HG02759 (cell line): ENCODE results near the gene SGIP1.
"Not testable (repeated sequence)": the region's sequence is repeated elsewhere in the genome, so short reads cannot be mapped to it uniquely, and the experiment has no call there.

ENCODE experiments used
- ATAC-seq: cut with Tn5 transposase; IDR thresholded peaks from one replicate; pipeline ENCODE4 v1.9.1; 2021; ENCODE audit warnings: mild to moderate bottlenecking, moderate library complexity; ENCODE audit not compliant: unreplicated experiment

Gene SGIP1

GRCh38 chr1:66552829-66553228 lies 18.9 kb downstream of the SGIP1 start:
- no peak for ATAC-seq

- no peak for ATAC-seq
Measured at GRCh38 chr1:66553846-66554245, 19.9 kb downstream of the SGIP1 start.

- ATAC-seq: no peak
Measured at GRCh38 chr1:66556161-66556611, 22.2 kb downstream of the SGIP1 start.

- no peak for ATAC-seq
Measured at GRCh38 chr1:66557157-66557556, 23.2 kb downstream of the SGIP1 start.

- ATAC-seq: no peak
Measured at GRCh38 chr1:66559517-66559916, 25.6 kb downstream of the SGIP1 start.

GRCh38 chr1:66562561-66562960 lies 28.6 kb downstream of the SGIP1 start:
- ATAC-seq: no peak

- no peak for ATAC-seq
Measured at GRCh38 chr1:66563094-66563800, 29.3 kb downstream of the SGIP1 start.

GRCh38 chr1:66563941-66564630 lies 30.1 kb downstream of the SGIP1 start:
- no peak for ATAC-seq

- ATAC-seq: no peak
Measured at GRCh38 chr1:66570196-66570595, 36.2 kb downstream of the SGIP1 start.

- no peak for ATAC-seq
Measured at GRCh38 chr1:66571789-66572188, 37.8 kb downstream of the SGIP1 start.

- ATAC-seq: no peak
Measured at GRCh38 chr1:66575739-66576138, 41.8 kb downstream of the SGIP1 start.

GRCh38 chr1:66576645-66577044 lies 42.7 kb downstream of the SGIP1 start:
- ATAC-seq: no peak

GRCh38 chr1:66578841-66579240 lies 44.9 kb downstream of the SGIP1 start:
- no peak for ATAC-seq

- no peak for ATAC-seq
Measured at GRCh38 chr1:66580081-66580480, 46.1 kb downstream of the SGIP1 start.

GRCh38 chr1:66583021-66583420 lies 49.1 kb downstream of the SGIP1 start:
- ATAC-seq: no peak

- ATAC-seq: no peak
Measured at GRCh38 chr1:66585002-66585401, 51.0 kb downstream of the SGIP1 start.

GRCh38 chr1:66589326-66589725 lies 55.4 kb downstream of the SGIP1 start:
- ATAC-seq: no peak

- not testable (repeated sequence) for ATAC-seq
Measured at GRCh38 chr1:66592106-66592507, 58.2 kb downstream of the SGIP1 start.

GRCh38 chr1:66596191-66596590 lies 62.2 kb downstream of the SGIP1 start:
- no peak for ATAC-seq

GRCh38 chr1:66597500-66597899 lies 63.5 kb downstream of the SGIP1 start:
- no peak for ATAC-seq

GRCh38 chr1:66598670-66599069 lies 64.7 kb downstream of the SGIP1 start:
- no peak for ATAC-seq

- no peak for ATAC-seq
Measured at GRCh38 chr1:66599346-66599745, 65.4 kb downstream of the SGIP1 start.
